SJSA1 (cell line): Measurements from ENCODE around the gene SGCG. TPM values are rescaled to one million over a fixed set of nuclear protein-coding genes. Genes with fewer than 3 reads are reported as not detected.

Experiments
- DNase-seq, 2 experiments: peaks; one replicate each; pipeline ENCODE4 v3.0.0-alpha.2; 2015 to 2020; ENCODE audit warnings: low spot score in 2 of 2, low read depth in 1 of 2
- H3K27ac ChIP-seq: fragments of 250-450 bp; sonication (Bioruptor Pico); 2 replicates; pipeline ENCODE4 v1.5.1; 2020; ENCODE audit warnings: mild to moderate bottlenecking, moderate library complexity
- H3K27me3 ChIP-seq: fragments of 250-450 bp; sonication (Bioruptor Pico); replicated peaks from 2 replicates; pipeline ENCODE4 v1.5.1; 2020; ENCODE audit warnings: mild to moderate bottlenecking, moderate library complexity
- H3K36me3 ChIP-seq: fragments of 250-450 bp; sonication (Bioruptor Pico); 2 replicates; pipeline ENCODE4 v1.5.1; 2020; ENCODE audit warnings: mild to moderate bottlenecking
- H3K4me1 ChIP-seq: fragments of 250-450 bp; sonication (Bioruptor Pico); replicated peaks from 2 replicates; pipeline ENCODE4 v1.6.1; 2021; ENCODE audit warnings: mild to moderate bottlenecking
- H3K4me3 ChIP-seq: fragments of 250-450 bp; sonication (Bioruptor Pico); 2 replicates; pipeline ENCODE4 v1.5.1; 2020; ENCODE audit warnings: mild to moderate bottlenecking
- H3K9me3 ChIP-seq: fragments of 250-450 bp; sonication (Bioruptor Pico); replicated peaks from 2 replicates; pipeline ENCODE4 v1.5.1; 2020; ENCODE audit warnings: mild to moderate bottlenecking
- total RNA-seq: library from RNA; depleted of rRNA; stranded (reverse); fragments of >200 nt; shearing (Covaris generic); gene quantifications from 2 replicates; pipeline ENCODE4 v1.2.3, GENCODE V29; 2014

Gene SGCG
- total RNA-seq, 1 experiment from 2014 or later, result not detected

- Histone ChIP-seq H3K4me3 (no peak overlapping the region), H3K36me3 (peaks cover 57% of the 10 kb centered on the region), H3K9me3 (no peaks in the 10 kb centered on the region), H3K27ac (no peak overlapping the region), H3K4me1 (no peaks in the 10 kb centered on the region), H3K27me3 (no peaks in the 10 kb centered on the region)
- no peak for DNase-seq
Measured at GRCh38 chr13:23359882-23360281, 179.1 kb downstream of the SGCG start.

DNA sequence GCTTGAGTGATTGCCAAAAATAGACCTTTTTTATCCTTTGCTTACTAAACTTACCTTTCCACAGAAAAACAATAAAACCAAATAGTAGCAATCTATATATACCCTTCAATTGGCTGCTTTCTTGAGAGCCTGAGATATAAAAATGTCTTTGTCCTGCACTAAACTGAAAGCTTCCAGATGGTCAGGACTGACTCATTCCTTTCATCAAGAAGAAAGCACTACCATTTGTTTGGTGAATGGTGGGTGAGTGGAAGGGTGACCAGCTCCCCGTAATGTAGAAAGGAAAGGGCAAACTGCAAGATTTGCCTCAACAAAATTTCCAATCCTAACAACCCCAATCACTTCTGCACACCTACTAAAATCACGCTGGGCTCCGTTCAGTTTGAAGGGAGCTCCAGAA, 184.9 kb downstream of the SGCG start:
- Histone ChIP-seq H3K27me3 (no peaks in the 10 kb centered on the region), H3K4me3 (no peak overlapping the region), H3K27ac (no peak overlapping the region), H3K36me3 (peaks cover 69% of the 10 kb centered on the region), H3K9me3 (no peaks in the 10 kb centered on the region), H3K4me1 (no peaks in the 10 kb centered on the region)
- DNase-seq, result no peak

DNA sequence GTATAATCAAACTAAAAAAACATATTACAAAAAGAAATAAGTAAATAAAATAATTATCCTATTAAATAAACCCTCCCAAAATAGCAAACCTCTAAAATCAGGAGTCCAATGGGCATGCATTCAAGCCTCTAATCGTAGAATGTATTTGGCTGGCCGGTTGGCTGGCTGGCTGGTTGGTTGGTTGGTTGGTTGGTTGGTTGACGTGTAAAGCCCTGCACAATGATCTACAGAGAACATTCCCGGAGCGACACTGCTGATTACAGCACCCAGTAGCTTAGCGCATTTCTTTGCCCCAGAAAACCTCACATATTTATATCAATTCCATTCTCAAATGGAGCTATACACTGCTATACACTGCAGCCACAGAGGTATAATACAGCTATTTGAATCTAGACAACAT, 187.1 kb downstream of the SGCG start:
- H3K27ac ChIP-seq, result no peak overlapping the region
- DNase-seq, result no peak
- H3K36me3 ChIP-seq, result peaks cover 83% of the 10 kb centered on the region
- H3K4me1 ChIP-seq, result peaks cover 9% of the 10 kb centered on the region
- no peaks in the 10 kb centered on the region for H3K27me3 ChIP-seq
- H3K9me3 ChIP-seq, result no peaks in the 10 kb centered on the region
- H3K4me3 ChIP-seq, result no peak overlapping the region

- no peak for DNase-seq
- H3K9me3 ChIP-seq, result no peaks in the 10 kb centered on the region
- no peak overlapping the region for H3K27ac ChIP-seq
- peaks cover 51% of the 10 kb centered on the region for H3K36me3 ChIP-seq
- H3K27me3 ChIP-seq, result no peaks in the 10 kb centered on the region
- H3K4me3 ChIP-seq, result no peak overlapping the region
- peaks cover 33% of the 10 kb centered on the region for H3K4me1 ChIP-seq
Measured at GRCh38 chr13:23372264-23372906, 191.6 kb downstream of the SGCG start.
